Measurements from ENCODE around the gene UFSP1. TPM values are rescaled to one million over a fixed set of nuclear protein-coding genes. Genes with fewer than 3 reads are reported as not detected.

UFSP1 gene
- total and polyA plus RNA-seq, 10 of the 15 experiments (the other 5 are each of a cell fraction or from before 2014, with no cell fraction given) = 0.14 to 10.6 (median 2.8) TPM

- H3K9me3 ChIP-seq (replicated peaks; ENCODE audit: control insufficient read depth, insufficient read depth, low read length) = no peaks in the 10 kb centered on the region
- no peak for ATAC-seq
- WGBS (ENCODE audit: insufficient coverage, insufficient replicate concordance, low lambda C conversion rate, missing lambda C conversion rate) = 100% methylated on average over 9 of the region's 9 CpGs
- POLR2A ChIA-PET = no interaction called here
- no TSS peak for BruUV-seq (replicated peaks)
- RAD21 ChIA-PET (ENCODE audit: unreplicated experiment) = no interaction called here
- H2AFZ ChIP-seq (ENCODE audit: control insufficient read depth, low read depth, low read length) = no peak overlapping the region
- no peak overlapping the region for H3K4me2 ChIP-seq (ENCODE audit: control insufficient read depth, insufficient read depth)
- no peak overlapping the region for H3K9ac ChIP-seq (ENCODE audit: control insufficient read depth, insufficient read depth, low read length)
- no peaks in the 10 kb centered on the region for H3K27me3 ChIP-seq (replicated peaks in 1 of 2; ENCODE audit: control insufficient read depth in 2 of 2, insufficient read depth in 2 of 2, low read length in 1 of 2)
- peaks cover 38% of the 10 kb centered on the region for H3K79me2 ChIP-seq (ENCODE audit: control insufficient read depth, insufficient read depth, low read length)
- in situ Hi-C loops (cut with MboI) = no loop called here
- no peak for DNase-seq (ENCODE audit: low read depth, low spot score)
- CTCF ChIA-PET = no interaction called here
- H3K36me3 ChIP-seq (ENCODE audit: control insufficient read depth in 2 of 2, insufficient read depth in 2 of 2, low read length in 1 of 2) = peaks cover 44 to 49% of the 10 kb centered on the region in 2 experiments
- SMC1A ChIA-PET (ENCODE audit: uncharacterized antibody, unreplicated experiment) = no interaction called here
- TF ChIP-seq CBX3 (IDR thresholded peaks at IDR 0.05; ENCODE audit: borderline replicate concordance, low read depth) (no peak), MTA2 (IDR thresholded peaks at IDR 0.05; ENCODE audit: low read depth) (no peak), SKIL (IDR thresholded peaks at IDR 0.05; ENCODE audit: low read depth, poor library complexity, severe bottlenecking) (no peak), NR2C2 (IDR thresholded peaks at IDR 0.05; ENCODE audit: borderline replicate concordance, control insufficient read depth, insufficient read length, low read depth) (no peak), WRNIP1 (IDR thresholded peaks at IDR 0.05; ENCODE audit: borderline replicate concordance, low read depth, low read length) (no peak), EZH2 (IDR thresholded peaks at IDR 0.05; ENCODE audit: borderline replicate concordance, control insufficient read depth, low read depth, low read length) (no peak), IRF5 (IDR thresholded peaks at IDR 0.05; ENCODE audit: borderline replicate concordance) (no peak), POLR2A (IDR thresholded peaks at IDR 0.05; ENCODE audit: low read depth, low read length) (no peak)
- intact Hi-C loops (cut with micrococcal nuclease; ENCODE audit: unreplicated experiment) = no loop called here
- no peak overlapping the region for H3K27ac ChIP-seq (ENCODE audit: control insufficient read depth, insufficient read depth)
- no peak for FAIRE-seq
- H4K20me1 ChIP-seq (ENCODE audit: control insufficient read depth, insufficient read depth) = peaks cover 3% of the 10 kb centered on the region; the same call in 1 of the 2 replicates
- no peak overlapping the region for H3K4me3 ChIP-seq
- H3K4me1 ChIP-seq (ENCODE audit: control insufficient read depth, insufficient read depth, low read length) = peaks cover 4% of the 10 kb centered on the region
These were observed 7.3 kb downstream of the UFSP1 start for GRCh38 chr7:100882201-100882600.
